ENCODE data around the gene PTPRM. TPM values are rescaled to one million over a fixed set of nuclear protein-coding genes. Genes with fewer than 3 reads are reported as not detected.

Gene PTPRM
- total RNA-seq, 1 experiment from 2014 or later = 11.1 TPM

GRCh38 chr18:8084160-8084559, 517.0 kb downstream of the PTPRM start (continued):
- no peak for TF ChIP-seq AFF4 (CRISPR knock-in tag; IDR thresholded peaks at IDR 0.05; ENCODE audit: borderline replicate concordance)
- TF ChIP-seq HMGA2 (CRISPR knock-in tag; IDR thresholded peaks at IDR 0.05) = no peak
- no peak for TF ChIP-seq SOX15 (CRISPR knock-in tag; IDR thresholded peaks at IDR 0.05)
- no peak for TF ChIP-seq CREB1 (CRISPR knock-in tag; IDR thresholded peaks at IDR 0.05)
- TF ChIP-seq NR1H2 (CRISPR knock-in tag; IDR thresholded peaks at IDR 0.05) = no peak
- peak; percentile 37; the same call in 1 of the 2 replicates for TF ChIP-seq FOXP4 (CRISPR knock-in tag; IDR thresholded peaks at IDR 0.05)
- TF ChIP-seq ATF3 (CRISPR knock-in tag; conservative IDR thresholded peaks at IDR 0.05) = no peak

GRCh38 chr18:8088626-8089025, 521.5 kb downstream of the PTPRM start:
- Mint-ChIP-seq H3K27ac (no peak overlapping the region), H3K4me1 (peaks cover 42% of the 10 kb centered on the region), H3K4me3 (no peak overlapping the region), H3K36me3 (no peaks in the 10 kb centered on the region), H3K9me3 (no peaks in the 10 kb centered on the region), H3K27me3 (ENCODE audit: low read depth) (peaks cover 28% of the 10 kb centered on the region)
- DNase-seq (ENCODE audit: low spot score) (no peak), ATAC-seq (no peak)
- ChIA-PET POLR2A (no interaction called here), CTCF (no interaction called here)
- TF ChIP-seq EMX1 (CRISPR knock-in tag; IDR thresholded peaks at IDR 0.05) (no peak), RELA (CRISPR knock-in tag; IDR thresholded peaks at IDR 0.05; ENCODE audit: borderline replicate concordance) (no peak), ATF1 (CRISPR knock-in tag; IDR thresholded peaks at IDR 0.05) (no peak), CREB1 (CRISPR knock-in tag; IDR thresholded peaks at IDR 0.05) (no peak), PRRX2 (CRISPR knock-in tag; IDR thresholded peaks at IDR 0.05) (no peak), ERG (CRISPR knock-in tag; IDR thresholded peaks at IDR 0.05) (no peak), MYBL2 (CRISPR knock-in tag; IDR thresholded peaks at IDR 0.05) (no peak), E2F5 (CRISPR knock-in tag; IDR thresholded peaks at IDR 0.05) (no peak), ZNF671 (CRISPR knock-in tag; IDR thresholded peaks at IDR 0.05) (no peak), AR (CRISPR knock-in tag; IDR thresholded peaks at IDR 0.05) (no peak), NR2C2 (CRISPR knock-in tag; IDR thresholded peaks at IDR 0.05) (no peak), PREB (CRISPR knock-in tag; IDR thresholded peaks at IDR 0.05; ENCODE audit: borderline replicate concordance) (no peak), ZMAT4 (CRISPR knock-in tag; IDR thresholded peaks at IDR 0.05) (no peak), MXD4 (CRISPR knock-in tag; IDR thresholded peaks at IDR 0.05; ENCODE audit: borderline replicate concordance) (no peak), ATF3 (CRISPR knock-in tag; conservative IDR thresholded peaks at IDR 0.05) (no peak), SMAD3 (CRISPR knock-in tag; IDR thresholded peaks at IDR 0.05; ENCODE audit: borderline replicate concordance) (no peak)
